ENCODE measurements around the gene P2RX6.
"Not testable (repeated sequence)": the region's sequence is repeated elsewhere in the genome, so short reads cannot be mapped to it uniquely, and the experiment has no call there.

The P2RX6 gene

DNA sequence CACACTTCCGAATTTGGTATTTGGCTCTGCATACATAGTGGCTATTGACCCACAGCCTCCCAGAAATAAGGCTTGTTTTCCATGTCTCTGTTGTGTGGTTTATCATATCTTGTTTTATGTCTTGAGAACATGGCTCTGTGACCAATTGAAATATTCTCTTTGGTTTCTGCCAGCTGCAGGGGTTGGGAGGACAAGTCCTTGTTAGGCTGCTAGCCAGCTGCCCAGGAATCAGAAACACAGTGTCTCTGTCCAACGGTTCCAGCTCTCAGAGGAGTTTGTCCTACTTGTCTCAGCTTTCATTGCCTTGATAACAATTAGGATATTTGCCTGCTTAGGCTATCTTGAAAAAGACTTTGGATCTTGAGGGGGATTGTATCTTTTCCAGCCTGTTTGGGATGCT lies 23.4 kb downstream of the P2RX6 start:
- DNase-seq (ENCODE audit: extremely low read depth, low read depth), result no peak
- TF ChIP-seq, protein P1, sequence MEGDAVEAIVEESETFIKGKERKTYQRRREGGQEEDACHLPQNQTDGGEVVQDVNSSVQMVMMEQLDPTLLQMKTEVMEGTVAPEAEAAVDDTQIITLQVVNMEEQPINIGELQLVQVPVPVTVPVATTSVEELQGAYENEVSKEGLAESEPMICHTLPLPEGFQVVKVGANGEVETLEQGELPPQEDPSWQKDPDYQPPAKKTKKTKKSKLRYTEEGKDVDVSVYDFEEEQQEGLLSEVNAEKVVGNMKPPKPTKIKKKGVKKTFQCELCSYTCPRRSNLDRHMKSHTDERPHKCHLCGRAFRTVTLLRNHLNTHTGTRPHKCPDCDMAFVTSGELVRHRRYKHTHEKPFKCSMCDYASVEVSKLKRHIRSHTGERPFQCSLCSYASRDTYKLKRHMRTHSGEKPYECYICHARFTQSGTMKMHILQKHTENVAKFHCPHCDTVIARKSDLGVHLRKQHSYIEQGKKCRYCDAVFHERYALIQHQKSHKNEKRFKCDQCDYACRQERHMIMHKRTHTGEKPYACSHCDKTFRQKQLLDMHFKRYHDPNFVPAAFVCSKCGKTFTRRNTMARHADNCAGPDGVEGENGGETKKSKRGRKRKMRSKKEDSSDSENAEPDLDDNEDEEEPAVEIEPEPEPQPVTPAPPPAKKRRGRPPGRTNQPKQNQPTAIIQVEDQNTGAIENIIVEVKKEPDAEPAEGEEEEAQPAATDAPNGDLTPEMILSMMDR (IDR thresholded peaks at IDR 0.05; ENCODE audit: low read depth, low read length, missing control alignments), result no peak

DNA sequence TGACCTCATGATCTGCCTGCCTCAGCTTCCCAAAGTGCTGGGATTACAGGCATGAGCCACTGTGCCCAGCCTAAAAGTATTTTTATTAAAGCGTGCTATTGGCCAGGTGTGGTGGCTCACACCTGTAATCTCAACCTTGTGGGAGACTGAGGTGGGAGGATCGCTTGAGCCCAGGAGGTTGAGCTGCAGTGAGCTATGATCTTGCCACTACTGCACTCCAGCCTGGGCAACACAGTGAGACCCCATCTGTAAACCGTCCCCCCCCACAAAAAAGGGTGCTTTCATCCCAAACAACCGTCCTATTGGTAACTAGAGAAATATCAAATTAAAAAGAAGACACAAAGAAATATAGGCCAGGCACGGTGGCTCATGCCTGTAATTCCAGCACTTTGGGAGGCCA lies 24.2 kb downstream of the P2RX6 start:
- H3K4me3 ChIP-seq (replicated peaks; ENCODE audit: low read depth, low read length); DNase-seq (ENCODE audit: extremely low read depth, low read depth): not testable (repeated sequence)

More for the DNA sequence above, 23.4 kb downstream of the P2RX6 start:
- H3K4me3 ChIP-seq (replicated peaks; ENCODE audit: low read depth, low read length), result no peak overlapping the region

DNA sequence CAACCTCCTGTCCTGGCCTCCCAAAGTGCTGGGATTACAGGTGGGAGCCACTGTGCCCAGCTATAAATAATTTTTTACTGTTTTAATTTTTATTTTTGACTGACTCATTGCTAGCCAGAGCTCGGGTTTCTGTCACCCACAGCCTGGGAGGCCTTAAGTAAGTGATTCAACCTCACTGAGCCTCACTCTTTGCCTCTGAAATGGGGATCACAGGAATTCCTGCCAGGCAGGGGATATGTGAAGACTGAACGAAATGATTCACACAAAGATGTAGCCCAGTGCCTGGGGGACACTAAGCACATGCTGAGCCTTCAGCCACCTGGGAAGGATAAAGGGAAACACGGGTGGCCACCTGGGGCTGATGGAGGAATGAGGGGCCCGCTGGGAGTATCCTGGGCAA lies 27.0 kb downstream of the P2RX6 start:
- TF ChIP-seq, protein P1 (IDR thresholded peaks at IDR 0.05; ENCODE audit: low read depth, low read length, missing control alignments), result no peak
- DNase-seq (ENCODE audit: extremely low read depth, low read depth), result no peak
- H3K4me3 ChIP-seq (replicated peaks; ENCODE audit: low read depth, low read length), result no peak overlapping the region

DNA sequence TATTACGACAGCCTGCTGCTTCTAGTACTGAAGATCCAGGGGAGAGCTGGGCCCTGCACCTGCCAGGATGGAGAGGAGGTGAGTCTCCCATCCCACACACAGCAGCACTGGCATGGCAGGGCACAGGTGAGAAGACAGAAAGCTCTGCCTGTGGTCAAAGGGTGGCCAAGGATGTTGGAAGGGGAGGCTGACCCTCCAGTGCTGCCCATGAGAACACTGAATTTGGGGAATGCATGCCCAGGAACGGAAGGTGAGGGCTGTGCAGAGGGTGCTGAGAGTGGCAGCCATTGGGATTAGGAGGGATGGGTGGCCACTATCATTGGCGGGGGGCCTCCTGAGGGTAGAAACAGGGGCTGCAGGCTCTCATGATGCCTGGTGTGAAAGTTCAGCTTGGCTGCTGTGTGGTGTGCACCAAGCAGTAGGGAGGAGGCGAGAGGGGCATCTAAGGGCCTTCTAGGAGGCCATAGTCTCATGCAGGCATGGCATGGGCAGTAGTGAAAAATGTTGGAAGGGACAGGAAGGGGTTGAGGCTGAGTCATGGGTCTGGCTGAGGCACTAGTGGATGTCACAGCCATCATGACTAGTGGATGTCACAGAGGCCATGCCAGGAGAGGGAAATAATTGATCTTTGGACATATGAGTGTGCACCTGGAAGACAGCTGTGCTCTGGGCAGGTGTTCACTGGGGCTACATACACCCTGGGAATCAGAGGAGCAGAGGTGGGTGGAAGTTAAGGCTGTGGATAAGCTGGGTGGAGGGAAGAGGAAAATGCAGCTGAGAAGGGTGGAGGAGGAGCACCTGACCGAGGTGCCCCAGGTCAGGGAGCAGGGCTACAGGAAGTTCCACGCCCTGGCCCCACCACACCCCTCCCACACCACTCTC lies 28.3 kb downstream of the P2RX6 start:
- TF ChIP-seq, protein P1 (IDR thresholded peaks at IDR 0.05; ENCODE audit: low read depth, low read length, missing control alignments), result no peak
- no peak for DNase-seq (ENCODE audit: extremely low read depth, low read depth)
- no peak overlapping the region for H3K4me3 ChIP-seq (replicated peaks; ENCODE audit: low read depth, low read length)

DNA sequence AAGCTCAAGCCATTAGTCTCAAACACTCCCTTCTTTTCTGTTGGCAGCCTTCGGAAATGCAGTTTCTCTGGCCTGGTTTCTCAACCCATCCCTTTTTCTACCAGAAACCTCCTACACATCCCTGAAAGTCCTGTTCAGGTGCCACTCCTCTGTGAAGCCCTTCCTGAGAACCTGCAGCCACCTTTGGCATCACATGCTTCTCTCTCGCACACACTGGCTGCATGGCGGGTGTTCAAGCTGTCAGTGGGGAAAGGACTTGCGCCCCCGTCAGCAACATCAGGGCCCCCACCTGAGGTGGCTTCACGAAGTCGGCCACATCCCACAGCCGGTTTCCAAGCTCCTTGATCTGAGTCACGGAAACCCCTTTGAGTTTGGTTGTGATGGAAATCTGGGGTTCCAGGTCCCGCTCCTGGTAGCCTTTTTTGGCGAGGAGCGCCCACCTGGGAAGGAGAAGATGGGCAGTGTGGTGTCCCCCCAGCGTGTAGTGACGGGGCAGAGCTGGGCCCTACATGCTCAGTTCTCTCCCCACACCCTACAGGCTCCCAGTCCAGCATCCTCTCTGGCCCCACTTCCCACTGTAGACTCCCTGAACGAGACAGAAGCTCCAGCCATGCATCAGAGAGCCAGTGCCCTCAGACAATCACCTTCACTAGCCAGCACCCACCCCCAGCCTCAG lies 29.0 kb downstream of the P2RX6 start:
- TF ChIP-seq, protein P1 (IDR thresholded peaks at IDR 0.05; ENCODE audit: low read depth, low read length, missing control alignments), result no peak
- no peak for DNase-seq (ENCODE audit: extremely low read depth, low read depth)
- H3K4me3 ChIP-seq (replicated peaks; ENCODE audit: low read depth, low read length), result no peak overlapping the region

DNA sequence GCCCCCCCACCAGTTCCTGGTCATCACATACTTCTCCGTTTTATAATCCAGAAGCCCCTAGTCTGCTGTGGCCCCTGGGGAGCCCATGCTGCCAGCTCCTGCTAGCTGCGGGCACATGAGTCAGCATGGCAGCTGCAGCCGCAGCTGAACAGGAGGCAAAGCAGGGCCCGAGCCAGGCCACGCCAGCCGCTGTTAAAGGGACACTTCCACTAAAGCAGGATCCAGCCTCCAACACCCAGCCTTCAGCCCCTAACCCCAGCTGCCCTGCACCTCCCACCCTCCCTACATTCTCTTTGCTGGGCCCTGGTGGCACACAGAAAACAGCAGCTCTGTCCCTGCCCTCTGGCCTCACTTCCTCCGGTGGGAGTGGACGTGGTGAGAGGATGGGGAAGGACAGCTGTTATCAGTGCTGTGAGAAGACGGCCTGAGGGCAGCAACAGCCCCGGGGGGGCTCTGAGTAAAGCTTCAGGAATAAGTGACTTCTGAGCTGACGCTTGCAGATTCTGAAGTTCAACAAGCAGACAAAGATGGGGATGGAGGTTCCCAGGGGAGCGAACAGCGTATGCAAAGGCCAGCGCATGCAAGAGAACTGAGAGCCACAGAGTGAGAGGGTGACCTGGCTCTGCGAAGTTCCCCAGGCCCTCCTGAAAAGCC lies 30.1 kb downstream of the P2RX6 start:
- peak overlapping the region; percentile 42 for H3K4me3 ChIP-seq (replicated peaks; ENCODE audit: low read depth, low read length)
- DNase-seq (ENCODE audit: extremely low read depth, low read depth), result no peak
- TF ChIP-seq, protein P1 (IDR thresholded peaks at IDR 0.05; ENCODE audit: low read depth, low read length, missing control alignments), result no peak
